Stimulated activated CD4-positive, alpha-beta T cell treated with anti-CD3 and anti-CD28 coated beads, Interleukin-2, amount 100 ng/mL, for 24 hours (primary cell): ENCODE data around the gene PTTG1IP.

Experiments
- DNase-seq, 2 donors: peaks; one replicate each; pipeline ENCODE4 v3.0.0-alpha.2; 2020

Gene PTTG1IP

DNA sequence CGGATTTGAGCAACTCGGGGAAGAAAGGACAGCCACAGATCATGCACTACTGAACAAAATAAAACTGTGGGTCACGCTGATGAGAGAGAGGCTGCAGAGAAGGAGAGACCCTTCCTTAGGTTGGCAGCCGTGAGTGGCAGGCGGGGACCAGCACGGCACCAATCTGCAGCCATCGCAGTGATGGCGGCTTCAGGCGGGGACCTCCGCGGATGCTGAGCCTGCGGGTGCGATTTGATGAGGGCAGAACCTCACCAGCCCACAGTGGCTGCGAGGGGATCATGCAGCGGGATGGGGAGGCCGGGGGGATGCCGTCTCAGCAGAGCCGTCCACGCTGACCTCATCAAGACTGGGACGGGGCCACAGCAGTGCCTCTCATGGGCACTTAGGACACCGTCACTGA lies 35.4 kb upstream of the PTTG1IP start:
- DNase-seq: no peak

DNA sequence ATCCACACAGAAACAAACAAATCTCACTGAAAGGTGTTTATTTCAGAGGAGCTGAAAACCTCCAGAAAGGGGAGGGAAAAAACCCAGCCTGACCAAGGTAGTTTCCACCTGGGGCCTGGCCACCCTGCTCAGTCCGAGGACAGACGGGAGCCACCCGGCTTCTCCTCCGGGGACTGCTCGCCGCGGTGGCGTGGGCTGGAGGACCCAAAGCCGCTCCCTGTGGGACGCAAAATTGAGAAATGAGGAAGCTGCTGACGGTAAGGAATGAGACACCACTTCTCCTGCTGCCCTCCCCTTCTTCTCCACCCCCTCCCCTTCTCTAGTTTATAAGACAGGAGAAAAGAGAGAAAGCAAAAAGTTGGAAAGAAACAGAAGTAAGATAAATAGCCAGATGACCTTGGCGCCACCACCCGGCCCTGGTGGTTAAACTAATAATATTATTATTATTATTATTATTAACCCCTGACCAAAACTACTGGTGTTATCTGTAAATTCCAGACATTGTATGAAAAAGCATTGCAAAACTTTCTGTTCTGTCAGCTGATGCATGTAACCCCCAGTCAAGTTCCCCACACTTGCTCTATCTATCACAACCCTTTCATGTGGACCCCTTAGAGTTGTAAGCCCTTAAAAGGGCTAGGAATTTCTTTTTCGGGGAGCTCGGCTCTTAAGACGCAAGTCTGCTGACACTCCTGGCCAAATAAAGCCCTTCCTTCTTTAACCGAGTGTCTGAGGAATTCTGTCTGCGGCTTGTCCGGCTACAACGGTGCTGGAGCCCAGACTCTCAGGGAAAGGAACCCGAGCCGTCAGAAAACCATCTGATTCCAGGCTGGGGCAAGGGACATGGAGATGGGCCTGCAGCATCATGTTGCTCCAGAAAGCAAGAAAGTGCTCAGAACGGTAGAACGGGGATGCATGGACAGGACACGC lies 34.7 kb upstream of the PTTG1IP start:
- no peak for DNase-seq

DNA sequence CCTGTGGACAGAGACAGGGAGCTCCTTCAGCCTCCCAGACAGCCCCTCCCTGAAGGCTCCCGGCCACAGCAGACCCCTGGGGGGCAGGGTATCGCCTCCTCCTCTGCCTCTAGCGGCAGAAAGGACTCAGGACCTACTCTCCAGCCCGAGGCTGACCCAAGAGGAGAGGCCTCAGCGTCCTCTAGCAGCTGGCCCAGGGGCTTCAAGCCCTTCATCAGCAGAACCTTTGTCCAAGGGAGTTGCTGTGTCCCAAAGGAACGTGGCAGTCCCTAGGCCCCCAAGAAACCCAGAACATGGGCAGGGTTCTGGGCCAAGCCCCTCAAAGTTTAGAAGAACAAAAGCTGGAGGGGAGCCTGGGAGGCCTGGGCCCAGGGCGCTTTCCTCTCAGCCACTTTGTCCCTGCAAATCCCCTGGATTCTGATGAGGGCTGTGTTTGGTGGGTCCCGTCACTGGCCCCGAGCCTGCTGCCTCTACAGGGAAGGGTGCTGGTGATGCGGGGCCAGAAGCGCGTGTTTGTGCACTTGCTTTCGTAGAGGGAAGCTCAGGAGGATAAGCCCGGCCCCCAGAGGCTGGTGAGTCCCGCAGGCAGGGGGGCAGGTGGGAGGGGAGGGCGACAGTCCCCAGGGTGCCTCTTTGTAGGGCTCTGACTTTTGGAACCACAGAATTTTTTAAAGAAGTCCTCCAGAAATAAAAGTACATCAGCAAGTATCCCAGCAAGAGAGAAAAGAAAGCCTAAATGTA lies 33.9 kb upstream of the PTTG1IP start:
- no peak for DNase-seq

DNA sequence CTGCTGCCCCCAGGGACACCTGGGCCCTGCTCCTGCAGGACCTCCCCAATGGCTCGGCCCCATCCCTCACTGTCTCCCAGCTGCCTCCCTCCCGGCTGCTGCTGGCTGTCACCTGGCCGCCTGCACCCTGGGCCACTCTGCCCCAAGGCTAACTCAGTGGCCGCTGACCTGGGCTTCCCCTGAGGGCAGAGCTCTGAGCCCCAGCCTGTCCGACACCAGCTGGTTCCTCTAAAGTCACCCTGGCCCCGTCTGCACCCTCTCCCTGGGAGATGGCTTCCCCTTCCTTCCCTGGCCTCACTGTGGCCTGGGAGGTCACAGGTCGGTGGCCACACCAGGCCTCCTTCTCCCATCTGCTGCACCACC lies 32.2 kb upstream of the PTTG1IP start:
- DNase-seq: no peak

DNA sequence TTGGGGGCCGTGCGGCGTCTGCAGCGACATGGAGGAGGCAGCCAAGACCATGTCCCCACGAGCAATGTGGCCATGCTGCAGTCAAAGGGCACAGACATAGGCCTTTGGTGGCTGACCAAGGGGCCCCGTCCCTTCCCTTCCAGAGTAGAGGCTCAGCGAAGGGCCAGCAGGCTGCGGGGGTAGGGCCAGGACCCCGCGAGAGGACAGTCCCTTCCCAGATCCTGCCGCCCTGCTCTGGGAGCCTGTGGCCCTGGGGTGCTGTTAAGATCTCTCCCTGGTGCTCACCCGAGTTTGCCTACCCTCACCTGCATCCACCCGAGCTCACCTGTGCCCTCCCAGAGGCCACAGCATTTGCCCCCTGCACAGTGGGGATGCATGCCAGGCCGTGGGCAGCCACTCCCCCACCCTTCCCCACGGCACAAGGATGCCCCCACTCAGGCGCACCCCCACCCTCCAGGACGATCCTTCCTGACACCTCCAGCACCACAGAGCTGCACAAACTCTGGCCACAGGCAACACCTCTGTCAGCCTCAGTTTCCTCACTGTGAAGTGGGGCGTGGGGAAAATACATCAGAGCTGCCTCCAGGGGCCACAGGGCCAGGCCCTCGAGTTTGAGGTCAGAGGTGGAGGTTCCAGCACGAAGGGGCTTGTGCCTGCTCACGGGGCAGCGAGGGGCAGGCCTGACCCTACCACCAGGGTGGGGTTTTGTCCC lies 31.7 kb upstream of the PTTG1IP start:
- DNase-seq: no peak

DNA sequence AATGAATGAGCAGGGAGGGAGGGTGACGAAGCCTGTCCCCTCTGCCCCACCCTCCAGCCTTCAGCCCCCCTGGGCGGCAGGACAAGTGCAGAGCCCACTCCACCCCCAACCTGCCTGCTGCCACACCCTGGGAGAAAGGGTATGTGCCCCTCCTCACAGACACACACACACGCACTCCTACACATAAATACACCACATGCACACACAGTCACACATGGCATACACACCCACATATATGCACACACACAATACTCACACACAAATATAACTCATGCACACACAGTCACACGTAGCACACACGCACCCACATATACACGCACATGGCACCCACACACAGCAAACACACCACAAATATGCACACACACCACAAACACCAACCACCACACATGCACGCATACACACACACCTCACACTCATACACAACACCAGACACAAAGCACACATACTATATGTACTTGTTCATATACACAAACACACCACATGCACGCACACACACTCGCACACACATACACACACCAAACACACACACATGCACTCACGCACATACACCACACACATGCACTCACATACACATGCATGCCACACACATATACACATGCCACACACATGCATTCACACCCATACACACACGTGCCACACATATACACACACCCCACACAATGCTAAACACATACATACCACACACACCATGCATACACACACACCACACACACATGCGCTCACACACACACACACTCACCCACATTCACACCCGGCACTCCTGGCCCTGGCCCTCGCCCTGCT lies 30.8 kb upstream of the PTTG1IP start:
- DNase-seq: no peak

DNA sequence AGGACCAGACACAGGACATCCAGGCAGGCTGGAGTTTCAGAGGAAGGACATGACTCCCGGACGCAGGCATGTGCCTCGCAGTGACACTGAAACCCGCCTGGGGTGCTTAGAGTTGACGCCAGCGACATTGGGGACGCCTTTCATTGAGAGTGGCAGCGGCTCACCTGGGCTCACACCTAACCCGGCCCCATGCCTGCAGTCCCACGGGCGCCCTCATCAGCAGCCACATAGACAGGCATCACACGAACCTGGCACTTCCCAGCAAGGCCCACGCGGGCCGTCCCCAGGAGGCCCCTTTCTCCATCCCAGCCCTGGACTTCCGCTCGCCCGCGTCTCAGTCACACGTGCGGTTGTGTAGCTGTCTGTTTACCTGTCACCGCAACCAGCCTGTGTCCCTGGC lies 30.2 kb upstream of the PTTG1IP start:
- no peak for DNase-seq

DNA sequence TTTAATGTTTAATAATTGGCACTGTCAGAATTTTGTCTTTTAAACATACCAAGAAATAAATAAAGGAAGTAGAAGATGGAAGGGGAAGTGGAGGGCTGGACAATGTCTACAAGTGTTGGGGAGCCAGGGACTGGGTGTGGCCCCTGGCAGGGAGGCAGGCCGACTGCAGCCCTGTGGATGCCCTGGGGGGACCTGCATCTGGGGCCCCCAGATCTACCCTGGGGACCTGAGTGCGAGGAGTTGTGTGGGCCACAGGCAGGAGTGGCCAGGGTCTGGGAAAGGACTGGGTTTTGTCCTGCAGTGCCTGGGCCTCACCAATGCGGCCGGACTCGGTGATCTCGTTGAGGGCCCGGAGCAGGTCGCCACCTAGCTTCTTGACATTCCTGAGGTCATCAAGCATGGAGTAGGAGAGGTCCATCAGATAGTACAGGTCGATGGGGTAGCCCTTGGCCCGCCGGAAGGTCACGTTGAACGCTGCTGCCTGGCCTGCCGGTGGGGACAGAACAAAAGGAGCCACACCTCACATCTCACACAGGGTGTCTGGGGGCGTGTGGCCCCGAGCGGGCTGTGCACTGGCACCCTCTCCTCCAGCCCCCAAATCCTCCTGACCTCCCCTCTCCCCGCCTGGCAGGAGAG lies 29.7 kb upstream of the PTTG1IP start:
- DNase-seq: no peak

DNA sequence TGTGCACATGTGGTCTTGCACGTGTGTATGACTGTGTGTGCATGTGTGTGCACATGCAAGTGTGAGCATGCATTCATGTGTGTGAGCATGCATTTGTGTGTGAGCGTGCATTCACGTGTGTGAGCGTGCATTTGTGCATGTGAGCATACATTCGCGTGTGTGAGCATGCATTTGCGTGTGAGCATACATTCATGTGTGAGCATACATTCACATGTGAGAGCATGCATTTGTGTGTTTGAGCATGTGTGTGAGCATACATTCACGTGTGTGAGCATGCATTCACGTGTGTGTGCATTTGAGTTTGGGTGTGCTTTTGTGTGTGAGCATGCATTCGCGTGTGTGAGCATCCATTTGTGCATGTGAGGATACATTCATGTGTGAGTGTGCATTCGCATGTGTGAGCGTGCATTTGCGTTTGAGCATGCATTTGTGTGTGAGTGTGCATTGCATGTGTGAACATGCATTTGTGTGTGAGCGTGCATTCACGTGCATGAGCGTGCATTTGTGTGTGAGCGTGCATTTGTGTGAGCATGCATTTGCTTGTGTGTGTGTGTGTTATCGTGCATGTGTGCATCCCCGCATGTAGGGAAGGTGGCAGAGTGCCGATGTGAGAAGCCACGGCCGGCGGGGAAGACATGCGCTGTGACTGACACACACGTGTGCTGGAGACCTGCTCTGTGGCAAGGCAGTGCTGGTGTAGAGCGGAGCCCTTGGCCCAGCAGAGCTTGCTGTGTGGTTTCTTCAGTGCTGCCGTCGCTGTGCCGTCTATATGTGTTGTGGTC lies 29.0 kb upstream of the PTTG1IP start:
- DNase-seq: no peak

DNA sequence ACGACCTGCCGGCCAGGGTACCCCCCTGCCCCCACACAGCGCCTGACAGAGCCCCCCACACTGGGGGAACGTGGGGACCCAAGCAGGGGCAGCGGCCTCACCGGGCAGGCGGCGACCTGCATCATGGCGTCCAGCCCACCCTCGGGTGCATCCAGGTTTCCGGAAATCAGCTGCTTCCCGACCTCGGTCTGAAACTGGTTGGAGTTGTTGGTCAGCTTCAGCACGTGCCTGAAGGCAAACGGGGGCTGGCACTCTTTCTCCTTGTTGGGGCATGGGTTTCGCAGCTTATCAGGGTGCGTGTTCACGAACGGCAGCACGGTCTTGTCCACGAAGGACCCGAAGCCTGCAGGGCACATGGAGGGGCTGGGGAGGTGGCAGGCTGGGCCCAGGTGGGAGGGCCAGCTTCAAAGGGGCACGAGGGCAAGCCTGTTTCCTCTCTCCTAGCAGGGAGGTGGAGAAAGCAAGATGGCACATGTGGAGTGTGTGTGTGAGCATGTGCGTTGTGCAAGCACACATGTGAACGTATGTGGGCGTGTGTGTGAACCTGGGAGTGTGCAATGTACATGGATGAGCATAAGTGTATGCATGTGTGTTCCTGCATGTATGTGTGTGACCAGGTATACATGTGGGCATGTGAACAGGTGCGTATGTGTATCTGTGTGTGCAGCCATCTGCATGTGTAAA lies 28.0 kb upstream of the PTTG1IP start:
- DNase-seq: no peak

DNA sequence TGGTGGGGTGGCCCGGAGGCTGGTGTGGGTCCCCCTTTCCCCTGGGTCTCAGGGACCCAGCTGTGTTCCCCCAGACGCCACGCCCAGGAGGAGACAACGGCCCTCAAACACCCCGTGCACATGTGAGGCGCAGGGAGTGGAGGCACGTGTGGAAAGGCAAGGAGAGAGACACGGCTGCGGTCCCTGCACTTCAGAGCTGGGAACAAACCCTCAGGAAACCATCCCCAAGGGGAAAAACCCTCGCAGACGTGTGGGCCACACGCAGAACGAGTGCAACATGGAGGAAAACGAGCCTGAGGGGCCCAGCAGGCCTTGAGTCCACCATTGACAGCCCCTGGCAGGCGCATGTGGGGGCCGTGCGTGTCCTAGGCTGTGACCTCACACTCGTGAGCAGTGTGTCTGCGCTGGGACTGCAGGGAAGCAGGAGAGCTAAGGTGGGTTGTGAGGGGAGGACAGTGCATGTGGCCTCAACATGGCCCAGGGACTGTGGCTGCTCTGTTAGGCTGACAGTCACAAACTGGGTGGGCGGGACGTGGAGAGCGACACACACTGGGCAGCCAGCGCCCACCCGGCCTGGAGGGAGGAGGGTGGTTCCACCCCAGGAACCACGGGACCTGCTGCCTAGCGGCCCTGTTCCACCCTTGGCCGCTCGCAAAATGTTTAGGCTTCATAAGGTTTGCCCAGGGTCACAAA lies 27.2 kb upstream of the PTTG1IP start:
- DNase-seq: no peak

DNA sequence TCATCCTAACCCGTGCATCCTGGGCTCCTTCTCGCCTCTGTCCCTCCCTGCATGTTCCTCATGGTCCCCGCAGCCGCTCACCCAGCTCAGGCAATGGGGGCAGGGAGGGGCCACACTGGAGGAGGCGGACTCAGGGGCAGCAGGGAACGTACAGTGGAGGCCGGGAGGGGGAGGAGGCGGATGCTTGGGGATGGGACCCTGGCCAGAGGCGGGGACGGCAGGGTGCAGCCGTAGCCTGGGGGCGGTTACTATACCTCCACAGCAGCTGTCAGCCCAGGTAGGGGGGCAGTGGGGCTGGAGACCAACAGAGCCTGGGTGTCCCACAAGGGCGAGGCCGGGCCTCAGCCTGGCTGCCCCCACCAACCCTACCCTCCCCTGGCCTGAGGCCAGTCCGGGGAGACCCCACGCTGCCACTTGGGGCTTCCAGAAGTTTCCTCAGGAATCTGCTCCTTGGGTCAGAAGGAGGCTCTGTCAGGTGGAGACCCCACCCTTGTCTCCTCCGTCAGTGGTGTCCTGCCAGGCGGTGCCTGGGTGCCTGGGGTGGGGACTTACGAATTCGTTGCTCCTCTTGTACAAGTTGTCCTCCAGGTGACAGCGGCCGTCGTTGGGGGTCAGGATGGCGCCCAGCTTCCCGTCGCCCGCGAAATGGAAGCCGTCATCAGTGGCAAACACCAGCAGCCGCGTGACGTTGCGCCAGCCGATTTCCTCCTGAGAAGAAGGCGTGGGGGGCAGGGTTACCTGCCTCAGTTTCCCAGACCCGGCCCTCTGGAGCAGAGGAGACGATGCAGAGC lies 26.5 kb upstream of the PTTG1IP start:
- no peak for DNase-seq

DNA sequence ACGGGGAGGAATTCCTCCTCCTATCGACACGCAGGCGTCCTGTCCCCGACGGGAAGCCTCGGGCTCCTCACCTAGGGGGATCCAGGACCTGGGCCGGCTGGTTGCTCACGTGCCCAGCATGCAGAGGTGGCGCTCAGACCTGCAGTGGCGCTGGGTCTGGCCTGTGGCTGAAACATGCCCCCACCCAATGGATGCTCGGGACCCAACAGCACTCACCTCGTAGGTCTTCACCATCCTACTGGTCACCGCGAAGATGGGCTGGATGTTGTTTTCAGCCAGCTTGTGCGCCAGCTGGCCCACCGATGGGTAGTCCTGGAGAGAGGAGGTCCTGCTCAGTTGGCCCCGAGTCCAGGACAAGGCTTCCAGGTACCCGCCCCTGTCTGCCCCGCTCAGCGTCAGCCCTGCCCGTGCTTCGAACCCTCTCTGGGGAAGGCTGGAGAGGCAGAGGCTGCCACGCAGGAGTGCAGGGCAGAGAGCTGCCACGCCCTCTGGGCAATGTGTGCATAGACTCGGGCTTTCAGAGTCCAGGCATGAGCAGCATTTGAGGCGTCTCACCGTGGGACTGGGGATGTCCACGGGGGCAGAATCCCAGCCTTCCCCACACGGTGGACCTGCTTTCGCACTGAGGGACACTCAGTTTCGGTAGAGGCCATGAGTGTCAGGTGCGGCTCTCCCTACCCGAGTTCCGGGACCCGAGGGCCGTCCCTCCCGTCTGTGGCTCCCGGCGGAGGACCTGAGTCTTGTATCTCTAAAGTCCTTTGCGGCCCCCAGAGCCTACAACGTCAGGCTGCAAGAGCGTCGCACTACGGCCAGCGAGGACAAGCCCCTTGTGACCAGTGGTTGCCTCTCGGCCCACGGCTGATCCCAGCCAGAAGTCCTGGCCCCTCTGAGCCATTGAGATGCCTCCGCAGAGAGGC lies 25.6 kb upstream of the PTTG1IP start:
- DNase-seq: no peak

DNA sequence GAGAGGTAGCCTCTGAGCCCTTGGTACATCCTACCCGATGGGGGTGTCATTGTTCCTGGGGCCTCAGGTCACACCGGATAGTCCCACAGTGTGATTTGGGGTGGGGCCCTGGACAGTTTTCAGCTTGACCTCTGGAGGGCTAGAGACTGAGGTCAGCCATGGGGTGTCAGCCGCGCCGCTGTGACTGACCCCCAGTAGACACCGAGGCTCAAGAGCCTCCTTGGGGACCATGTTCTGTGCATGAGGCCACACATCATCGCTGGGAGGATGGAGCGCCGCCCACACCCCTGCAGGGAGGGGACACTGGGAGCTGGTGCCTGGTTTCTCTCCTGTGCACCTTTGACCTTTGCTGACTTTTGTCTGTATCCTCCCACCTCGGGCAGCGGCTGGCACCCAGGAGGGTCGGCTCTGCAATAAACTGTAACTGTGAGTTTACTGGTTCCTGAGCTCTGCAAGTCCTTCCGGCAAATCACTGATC lies 24.6 kb upstream of the PTTG1IP start:
- no peak for DNase-seq

DNA sequence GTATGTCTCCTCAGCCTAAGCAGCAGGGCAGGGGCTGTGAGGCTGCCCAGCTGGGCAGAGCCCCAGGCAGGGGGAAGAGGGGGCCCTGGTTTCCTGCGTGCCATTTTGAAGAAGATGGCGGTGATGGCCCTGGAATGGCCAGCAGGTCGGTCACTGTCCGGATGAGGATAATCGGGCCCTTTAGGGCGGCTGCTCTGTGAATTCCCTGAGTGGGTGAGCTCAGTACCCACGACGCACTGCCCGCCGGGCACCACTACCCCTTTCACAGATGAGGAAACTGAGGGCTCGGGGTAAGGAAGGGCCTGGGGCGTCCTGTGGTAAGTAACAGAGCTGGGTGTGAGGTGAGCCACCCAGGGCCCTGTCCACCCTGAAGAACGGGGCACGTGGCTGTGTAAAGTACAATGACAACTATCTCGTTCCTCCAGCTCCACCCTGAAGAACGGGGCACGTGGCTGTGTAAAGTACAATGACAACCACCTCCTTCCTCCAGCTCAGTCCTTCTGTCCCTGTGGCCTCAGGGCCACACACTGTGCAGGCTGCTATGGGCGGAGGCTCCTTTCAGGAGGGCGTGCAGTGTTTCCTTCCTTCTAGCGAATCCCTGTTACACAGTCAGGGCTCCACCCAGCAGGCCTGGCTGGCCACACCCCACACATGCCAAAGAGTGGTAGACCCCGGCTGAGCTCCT lies 24.0 kb upstream of the PTTG1IP start:
- DNase-seq: no peak

DNA sequence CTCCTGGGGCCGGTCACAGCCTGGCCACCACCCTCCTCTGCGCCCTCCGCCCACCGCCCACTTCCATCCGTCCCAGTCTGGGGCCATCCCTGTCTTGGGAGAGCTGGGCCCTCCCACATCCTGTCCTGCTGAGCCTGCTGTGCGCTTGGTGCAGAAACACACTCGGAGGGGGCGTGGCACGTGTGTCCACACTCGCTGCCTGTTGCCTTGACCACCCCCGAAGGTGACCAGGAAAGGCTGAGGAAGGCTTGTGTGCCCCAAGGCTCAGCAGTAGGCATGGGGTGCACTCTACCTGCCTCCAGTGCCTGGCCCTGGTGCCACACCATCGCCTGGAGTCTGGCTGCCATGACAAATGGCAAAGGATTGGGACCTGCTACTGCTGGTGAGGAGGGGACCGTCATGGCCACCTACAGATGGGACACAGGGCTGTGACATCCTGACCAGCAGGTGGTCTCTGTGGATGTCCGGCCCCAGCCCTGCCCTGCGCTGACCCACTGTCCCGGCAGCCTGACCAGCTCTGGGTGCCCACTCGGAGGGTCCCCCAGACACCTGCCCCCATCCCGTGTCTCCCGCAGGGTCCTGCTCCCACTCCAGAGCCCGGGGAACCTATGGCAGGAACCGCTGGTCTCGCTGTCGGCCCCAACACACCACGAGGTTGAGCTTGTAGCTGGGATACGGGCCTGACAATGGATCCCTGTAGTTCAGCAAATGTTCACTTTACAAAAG lies 23.2 kb upstream of the PTTG1IP start:
- DNase-seq: no peak

DNA sequence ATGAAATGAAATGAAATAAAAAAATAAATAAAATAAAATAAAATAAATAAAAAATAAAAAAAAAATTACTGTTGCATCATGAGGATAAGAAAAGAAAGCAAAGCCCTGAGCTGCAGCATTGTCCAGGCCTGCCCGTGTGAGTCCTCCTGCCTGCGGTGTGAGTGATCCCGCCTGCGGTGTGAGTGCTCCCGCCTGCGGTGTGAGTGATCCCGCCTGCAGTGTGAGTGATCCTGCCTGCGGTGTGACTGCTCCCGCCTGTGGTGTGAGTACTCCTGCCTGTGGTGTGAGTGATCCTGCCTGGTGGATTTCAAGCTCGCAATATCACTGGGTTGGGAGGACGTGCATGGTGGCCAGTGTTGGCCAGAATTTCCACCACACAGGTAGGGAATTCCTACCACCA lies 22.4 kb upstream of the PTTG1IP start:
- no peak for DNase-seq
